Endothelial cell of umbilical vein (primary cell): ENCODE measurements around the gene APBA2. TPM values are rescaled to one million over a fixed set of nuclear protein-coding genes. Genes with fewer than 3 reads are reported as not detected.

Experiments used
- BruUV-seq: library from RNA; stranded (reverse); fragments of 400-500 nt; replicated peaks from 2 replicates; lab custom pipeline; 2021; lab: Mats Ljungman, UMichigan
- CTCF ChIA-PET: fragments of 300-600, 350-600 bp; sonication (Branson Sonifier 250); formaldehyde crosslinking; loops from one replicate; lab custom pipeline; 2021; ENCODE audit warnings: antibody characterized with exemption, inconsistent platforms; lab: Charles Lee
- POLR2A ChIA-PET: fragments of 300-600, 350-600 bp; sonication (Branson Sonifier 250); formaldehyde crosslinking; loops from one replicate; lab custom pipeline; 2021; ENCODE audit warnings: antibody characterized with exemption, inconsistent platforms; lab: Charles Lee
- DNase-seq: peaks from one replicate; pipeline ENCODE4 v3.0.0-alpha.2; 2011; ENCODE audit warnings: low read depth, low spot score
- FAIRE-seq: peaks from 2 replicates; lab custom pipeline; 2011; peaks lifted over from hg19 to GRCh38; lab: Jason Lieb, UNC
- H2AFZ ChIP-seq: 2 replicates; pipeline ENCODE4 v1.6.0; 2012; ENCODE audit warnings: low read depth, low read length, control low read depth, inconsistent platforms
- H3K27ac ChIP-seq: 2 replicates; pipeline ENCODE4 v1.5.1; 2011; ENCODE audit warnings: low read depth, mild to moderate bottlenecking, control low read depth, low read length, moderate library complexity; ENCODE audit not compliant: insufficient read depth
- H3K27me3 ChIP-seq, 2 experiments: 2 replicates each; pipeline versions ENCODE4 v1.6.0 to v1.6.1; 2011; ENCODE audit warnings: low read length in 2 of 2, mixed read lengths in 1 of 2; ENCODE audit not compliant: control insufficient read depth in 2 of 2, insufficient read depth in 2 of 2
- H3K36me3 ChIP-seq, 2 experiments: 2 replicates in 1 of 2; 3 replicates in 1 of 2; pipeline ENCODE4 v1.5.1; 2011; ENCODE audit warnings: low read length in 2 of 2, mild to moderate bottlenecking in 1 of 2, moderate library complexity in 1 of 2; ENCODE audit not compliant: control insufficient read depth in 2 of 2, insufficient read depth in 2 of 2; ENCODE audit errors: extremely low read depth in 1 of 2
- H3K4me1 ChIP-seq: 3 replicates; pipeline ENCODE4 v1.5.1; 2011; ENCODE audit warnings: mild to moderate bottlenecking, low read length; ENCODE audit not compliant: control insufficient read depth, insufficient read depth; ENCODE audit errors: extremely low read depth
- H3K4me2 ChIP-seq: 2 replicates; pipeline ENCODE4 v1.6.1; 2011; ENCODE audit warnings: low read length, control low read depth, mixed read lengths; ENCODE audit not compliant: insufficient read depth
- H3K4me3 ChIP-seq, 3 experiments: fragments of 200-600 bp in 1 of 3; sonication (generic), shearing (Covaris generic) in 1 of 3; replicated peaks in 1 of 3; 2 replicates each; pipeline ENCODE4 v1.5.1; 2011 to 2016; ENCODE audit warnings: control low read depth in 3 of 3, low read length in 3 of 3, mild to moderate bottlenecking in 2 of 3, inconsistent platforms in 1 of 3, low read depth in 1 of 3, moderate library complexity in 1 of 3; ENCODE audit not compliant: insufficient read depth in 1 of 3
- H3K79me2 ChIP-seq: 2 replicates; pipeline ENCODE4 v1.6.0; 2012; ENCODE audit warnings: low read length, inconsistent platforms; ENCODE audit not compliant: control insufficient read depth, insufficient read depth
- H3K9ac ChIP-seq: replicated peaks from 2 replicates; pipeline ENCODE3; 2011; ENCODE audit warnings: low read length, control low read depth; ENCODE audit not compliant: insufficient read depth; ENCODE audit errors: extremely low read depth
- H3K9me1 ChIP-seq: replicated peaks from 3 replicates; pipeline ENCODE4 v1.6.0; 2011; ENCODE audit warnings: mild to moderate bottlenecking, low read length; ENCODE audit not compliant: control insufficient read depth, insufficient read depth; ENCODE audit errors: extremely low read depth
- H3K9me3 ChIP-seq: replicated peaks from 2 replicates; pipeline ENCODE4 v1.5.1; 2012; ENCODE audit warnings: low read length, inconsistent platforms; ENCODE audit not compliant: control insufficient read depth, insufficient read depth
- H4K20me1 ChIP-seq: replicated peaks from 2 replicates; pipeline ENCODE3; 2011; ENCODE audit warnings: mild to moderate bottlenecking, low read length; ENCODE audit not compliant: control insufficient read depth, insufficient read depth; ENCODE audit errors: extremely low read depth
- CTCF ChIP-seq, 2 donors: IDR thresholded peaks; 1 replicate in 1 of 2; 2 replicates in 1 of 2; pipeline ENCODE4 v1.5.1; 2011; ENCODE audit warnings: low read length in 2 of 2, mild to moderate bottlenecking in 2 of 2, moderate library complexity in 2 of 2, control low read depth in 1 of 2, inconsistent platforms in 1 of 2, low read depth in 1 of 2; ENCODE audit not compliant: insufficient read depth in 1 of 2; ENCODE audit errors: extremely low read depth in 1 of 2
- EZH2 ChIP-seq: IDR thresholded peaks from 2 replicates; pipeline ENCODE4 v1.6.1; 2012; ENCODE audit warnings: borderline replicate concordance, low read depth, mild to moderate bottlenecking, moderate library complexity, low read length, inconsistent platforms; ENCODE audit not compliant: severe bottlenecking
- FOS ChIP-seq: IDR thresholded peaks from 2 replicates; pipeline ENCODE4 v1.6.1; 2011; ENCODE audit warnings: mild to moderate bottlenecking, low read length, moderate library complexity, borderline replicate concordance; ENCODE audit not compliant: insufficient read depth
- GATA2 ChIP-seq: IDR thresholded peaks from 2 replicates; pipeline ENCODE4 v1.7.0; 2011; ENCODE audit warnings: low read depth, mild to moderate bottlenecking, moderate library complexity, mixed read lengths, low read length; ENCODE audit not compliant: insufficient read length, insufficient read depth
- JUN ChIP-seq: IDR thresholded peaks from 2 replicates; pipeline ENCODE4 v1.6.1; 2011; ENCODE audit warnings: borderline replicate concordance, low read depth; ENCODE audit not compliant: insufficient read length, insufficient read depth
- MAX ChIP-seq: IDR thresholded peaks from 2 replicates; pipeline ENCODE4 v1.6.1; 2011; ENCODE audit not compliant: insufficient read depth, insufficient read length
- MYC ChIP-seq: IDR thresholded peaks from one replicate; pipeline ENCODE4 v1.6.1; 2011; ENCODE audit warnings: mild to moderate bottlenecking, low read depth, low read length
- POLR2A ChIP-seq: IDR thresholded peaks from 2 replicates; pipeline ENCODE4 v1.6.1; 2012; ENCODE audit warnings: low read depth, mild to moderate bottlenecking, control low read depth, low read length
- POLR2AphosphoS5 ChIP-seq: IDR thresholded peaks from 2 replicates; pipeline ENCODE4 v1.6.1; 2012; ENCODE audit warnings: low read depth, mild to moderate bottlenecking, control low read depth, low read length, moderate library complexity; ENCODE audit not compliant: insufficient read depth
- dilution Hi-C: fragments of 300-500 bp; cut with MboI; formaldehyde crosslinking; loops from one replicate; pipeline ENCODE4 v1.15.0; 2019; ENCODE audit warnings: low sequenced_read_pairs; ENCODE audit not compliant: extremely low pct_ligation_motif_present
- intact Hi-C: fragments of 100-400 bp; cut with micrococcal nuclease; formaldehyde crosslinking; loops from one replicate; pipeline ENCODE4 v1.10.0; 2022
- polyA plus RNA-seq, 4 experiments: library from polyadenylated mRNA; depleted of rRNA in 3 of 4; stranded (reverse) in 3 of 4; unstranded in 1 of 4; fragments of >200 nt; gene quantifications; 2 replicates each; pipeline versions ENCODE4 v1.2.1 to v1.2.3, GENCODE V29; 2011 to 2012; ENCODE audit warnings: missing spikeins in 1 of 4
- total RNA-seq: library from RNA; stranded (reverse); gene quantifications from 2 replicates; pipeline ENCODE4 v1.2.3, GENCODE V29; 2021

APBA2 gene
- total and polyA plus RNA-seq, 2 donors (not counting 3 experiments of a cell fraction or from before 2014, with no cell fraction given): 5.7 to 11.1 TPM

- H3K27me3 ChIP-seq: no peaks in the 10 kb centered on the region
- H3K4me3 ChIP-seq: no peak overlapping the region
- H3K9ac ChIP-seq: no peak overlapping the region
- H2AFZ ChIP-seq: no peak overlapping the region
- no peaks in the 10 kb centered on the region for H4K20me1 ChIP-seq
- FAIRE-seq (no peak), DNase-seq (no peak)
- ChIA-PET CTCF (interaction anchor here (1.0 kb wide), 1 partner anchor 9 kb away, joined by 3 read pairs; no protein-coding TSS in a partner anchor), POLR2A (no interaction called here)
- H3K36me3 ChIP-seq: no peaks in the 10 kb centered on the region
- no peaks in the 10 kb centered on the region for H3K9me3 ChIP-seq
- H3K27ac ChIP-seq: no peak overlapping the region
- H3K9me1 ChIP-seq: no peaks in the 10 kb centered on the region
- no peaks in the 10 kb centered on the region for H3K79me2 ChIP-seq
- TF ChIP-seq MAX (no peak), CTCF (IDR thresholded peaks at IDR 0.05; ENCODE audit: extremely low read depth in 1 of 2, insufficient read depth in 1 of 2, low read depth in 1 of 2, low read length in 2 of 2) (no peak), MYC (no peak), EZH2 (no peak), POLR2AphosphoS5 (no peak), GATA2 (no peak), FOS (no peak), JUN (no peak), POLR2A (no peak)
- intact Hi-C loops (loop anchor here (5.0 kb wide), 1 partner anchor 33 kb away; no protein-coding TSS in a partner anchor), dilution Hi-C loops (no loop called here)
- BruUV-seq: no TSS peak
- no peak overlapping the region for H3K4me2 ChIP-seq
- H3K4me1 ChIP-seq: no peaks in the 10 kb centered on the region
These were observed 18.2 kb downstream of the APBA2 start for GRCh38 chr15:28904003-28904402.
